K562 (cell line): ENCODE data around the gene CYS1. TPM values are rescaled to one million over a fixed set of nuclear protein-coding genes. Genes with fewer than 3 reads are reported as not detected.

Source experiments
- PTTG1 ChIP-seq: fragments of 450-650 bp; IDR thresholded peaks from 2 replicates; pipeline ENCODE4 v1.6.1; 2016; ENCODE audit warnings: low read depth, mild to moderate bottlenecking, missing genetic modification characterization, missing compliant biosample characterization
- RFX5 ChIP-seq: IDR thresholded peaks from 2 replicates; pipeline ENCODE4 v1.6.1; 2011; ENCODE audit warnings: low read depth, mild to moderate bottlenecking, improper control_type of control experiment, low read length
- RNF219 ChIP-seq: fragments of 250-450 bp; sonication (Bioruptor Pico); IDR thresholded peaks from 2 replicates; pipeline ENCODE4 v1.5.0; 2022; ENCODE audit warnings: mild to moderate bottlenecking
- ZNF75A ChIP-seq: fragments of 450-650 bp; formaldehyde crosslinking; IDR thresholded peaks from 2 replicates; pipeline ENCODE4 v1.4.0; 2020; ENCODE audit warnings: mild to moderate bottlenecking
- polyA plus RNA-seq, 8 experiments: library from polyadenylated mRNA; depleted of rRNA in 4 of 8; stranded (reverse) in 5 of 8; unstranded in 3 of 8; fragments of >200 nt; fragmentation: Nextera tagmentation in 2 of 8; fragmentation: Illumina TruSeq in 1 of 8; extraction: Ambion mirVana in 2 of 8; extraction: Trizol in 1 of 8; gene quantifications; 2 replicates each; pipeline versions ENCODE4 v1.2.1 to v1.2.3, GENCODE V29; 2011 to 2014; ENCODE audit warnings: inconsistent platforms in 1 of 8, missing spikeins in 1 of 8
- total RNA-seq, 7 experiments: library from RNA; depleted of rRNA in 6 of 7; stranded (reverse); fragments of >200 nt in 6 of 7; fragmentation: Illumina TruSeq in 2 of 7; extraction: Trizol in 2 of 7; gene quantifications; 2 replicates each; pipeline versions ENCODE4 v1.2.1 to v1.2.3, GENCODE V29; 2011 to 2021; ENCODE audit warnings: low replicate concordance in 1 of 7
- TF ChIP-seq, protein P1 (sequence below): sonication (generic); formaldehyde crosslinking; IDR thresholded peaks from 2 replicates; pipeline ENCODE4 v1.8.0; 2022; ENCODE audit warnings: mild to moderate bottlenecking, missing genetic modification reagents
- TF ChIP-seq, protein P2 (sequence below), 2 experiments: fragments of 450-650 bp; IDR thresholded peaks; 2 replicates each; pipeline ENCODE4 v1.6.1; 2018; ENCODE audit warnings: mild to moderate bottlenecking in 2 of 2, low read depth in 1 of 2; ENCODE audit not compliant: partially characterized antibody in 2 of 2

CYS1 gene
- total and polyA plus RNA-seq, 9 of the 15 experiments (the other 6 are each of a cell fraction or from before 2014, with no cell fraction given) = 0.11 to 0.13 TPM; not detected in 7

DNA sequence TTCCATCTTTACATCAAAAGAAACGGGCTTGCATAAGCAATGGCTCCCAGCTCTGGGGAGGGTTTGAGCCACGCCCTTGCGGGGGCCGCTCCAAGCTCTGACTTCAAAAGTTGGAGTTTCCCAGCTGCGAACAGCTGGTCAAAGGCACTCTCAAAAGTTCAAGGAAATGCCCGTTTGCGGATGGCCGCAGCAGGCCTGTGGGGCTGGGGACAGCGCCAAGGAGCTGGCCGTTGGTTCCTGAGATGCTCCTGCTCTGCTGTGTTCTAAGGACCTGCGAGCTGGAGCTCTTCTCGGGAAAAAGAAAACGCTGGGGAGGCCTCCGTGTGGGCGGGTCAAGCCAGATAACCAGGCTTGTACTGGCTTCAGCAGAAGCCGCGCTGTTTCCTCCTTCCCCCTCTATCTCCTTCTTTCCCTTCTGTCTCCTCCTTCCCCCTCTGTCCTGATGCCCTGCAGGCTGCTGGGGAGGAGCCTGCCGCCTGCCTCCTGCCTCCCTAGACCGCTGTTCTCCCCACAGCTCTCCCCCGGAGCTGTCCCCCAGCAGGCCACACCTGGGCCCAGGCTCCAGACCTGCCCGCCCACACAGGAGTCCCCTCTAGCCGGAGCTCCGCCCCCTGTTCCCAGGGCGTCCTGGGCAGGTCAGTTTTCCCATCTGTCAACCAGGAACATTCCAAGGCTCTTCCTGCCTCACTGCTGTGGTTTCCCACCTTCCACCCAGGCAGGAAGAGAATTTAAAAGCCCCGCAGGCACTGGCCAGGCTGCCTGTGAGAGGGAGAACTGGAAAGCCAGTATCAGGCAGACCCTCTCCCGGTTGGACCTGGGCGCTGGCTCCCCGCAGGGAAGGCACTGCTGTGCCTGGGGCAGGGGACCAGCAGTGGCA lies 22.7 kb downstream of the CYS1 start (continued):
- TF ChIP-seq, protein P1, sequence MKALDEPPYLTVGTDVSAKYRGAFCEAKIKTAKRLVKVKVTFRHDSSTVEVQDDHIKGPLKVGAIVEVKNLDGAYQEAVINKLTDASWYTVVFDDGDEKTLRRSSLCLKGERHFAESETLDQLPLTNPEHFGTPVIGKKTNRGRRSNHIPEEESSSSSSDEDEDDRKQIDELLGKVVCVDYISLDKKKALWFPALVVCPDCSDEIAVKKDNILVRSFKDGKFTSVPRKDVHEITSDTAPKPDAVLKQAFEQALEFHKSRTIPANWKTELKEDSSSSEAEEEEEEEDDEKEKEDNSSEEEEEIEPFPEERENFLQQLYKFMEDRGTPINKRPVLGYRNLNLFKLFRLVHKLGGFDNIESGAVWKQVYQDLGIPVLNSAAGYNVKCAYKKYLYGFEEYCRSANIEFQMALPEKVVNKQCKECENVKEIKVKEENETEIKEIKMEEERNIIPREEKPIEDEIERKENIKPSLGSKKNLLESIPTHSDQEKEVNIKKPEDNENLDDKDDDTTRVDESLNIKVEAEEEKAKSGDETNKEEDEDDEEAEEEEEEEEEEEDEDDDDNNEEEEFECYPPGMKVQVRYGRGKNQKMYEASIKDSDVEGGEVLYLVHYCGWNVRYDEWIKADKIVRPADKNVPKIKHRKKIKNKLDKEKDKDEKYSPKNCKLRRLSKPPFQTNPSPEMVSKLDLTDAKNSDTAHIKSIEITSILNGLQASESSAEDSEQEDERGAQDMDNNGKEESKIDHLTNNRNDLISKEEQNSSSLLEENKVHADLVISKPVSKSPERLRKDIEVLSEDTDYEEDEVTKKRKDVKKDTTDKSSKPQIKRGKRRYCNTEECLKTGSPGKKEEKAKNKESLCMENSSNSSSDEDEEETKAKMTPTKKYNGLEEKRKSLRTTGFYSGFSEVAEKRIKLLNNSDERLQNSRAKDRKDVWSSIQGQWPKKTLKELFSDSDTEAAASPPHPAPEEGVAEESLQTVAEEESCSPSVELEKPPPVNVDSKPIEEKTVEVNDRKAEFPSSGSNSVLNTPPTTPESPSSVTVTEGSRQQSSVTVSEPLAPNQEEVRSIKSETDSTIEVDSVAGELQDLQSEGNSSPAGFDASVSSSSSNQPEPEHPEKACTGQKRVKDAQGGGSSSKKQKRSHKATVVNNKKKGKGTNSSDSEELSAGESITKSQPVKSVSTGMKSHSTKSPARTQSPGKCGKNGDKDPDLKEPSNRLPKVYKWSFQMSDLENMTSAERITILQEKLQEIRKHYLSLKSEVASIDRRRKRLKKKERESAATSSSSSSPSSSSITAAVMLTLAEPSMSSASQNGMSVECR = peak; percentile 87
- TF ChIP-seq PTTG1 (tag) = no peak
- TF ChIP-seq RFX5 = no peak
- TF ChIP-seq, protein P2, sequence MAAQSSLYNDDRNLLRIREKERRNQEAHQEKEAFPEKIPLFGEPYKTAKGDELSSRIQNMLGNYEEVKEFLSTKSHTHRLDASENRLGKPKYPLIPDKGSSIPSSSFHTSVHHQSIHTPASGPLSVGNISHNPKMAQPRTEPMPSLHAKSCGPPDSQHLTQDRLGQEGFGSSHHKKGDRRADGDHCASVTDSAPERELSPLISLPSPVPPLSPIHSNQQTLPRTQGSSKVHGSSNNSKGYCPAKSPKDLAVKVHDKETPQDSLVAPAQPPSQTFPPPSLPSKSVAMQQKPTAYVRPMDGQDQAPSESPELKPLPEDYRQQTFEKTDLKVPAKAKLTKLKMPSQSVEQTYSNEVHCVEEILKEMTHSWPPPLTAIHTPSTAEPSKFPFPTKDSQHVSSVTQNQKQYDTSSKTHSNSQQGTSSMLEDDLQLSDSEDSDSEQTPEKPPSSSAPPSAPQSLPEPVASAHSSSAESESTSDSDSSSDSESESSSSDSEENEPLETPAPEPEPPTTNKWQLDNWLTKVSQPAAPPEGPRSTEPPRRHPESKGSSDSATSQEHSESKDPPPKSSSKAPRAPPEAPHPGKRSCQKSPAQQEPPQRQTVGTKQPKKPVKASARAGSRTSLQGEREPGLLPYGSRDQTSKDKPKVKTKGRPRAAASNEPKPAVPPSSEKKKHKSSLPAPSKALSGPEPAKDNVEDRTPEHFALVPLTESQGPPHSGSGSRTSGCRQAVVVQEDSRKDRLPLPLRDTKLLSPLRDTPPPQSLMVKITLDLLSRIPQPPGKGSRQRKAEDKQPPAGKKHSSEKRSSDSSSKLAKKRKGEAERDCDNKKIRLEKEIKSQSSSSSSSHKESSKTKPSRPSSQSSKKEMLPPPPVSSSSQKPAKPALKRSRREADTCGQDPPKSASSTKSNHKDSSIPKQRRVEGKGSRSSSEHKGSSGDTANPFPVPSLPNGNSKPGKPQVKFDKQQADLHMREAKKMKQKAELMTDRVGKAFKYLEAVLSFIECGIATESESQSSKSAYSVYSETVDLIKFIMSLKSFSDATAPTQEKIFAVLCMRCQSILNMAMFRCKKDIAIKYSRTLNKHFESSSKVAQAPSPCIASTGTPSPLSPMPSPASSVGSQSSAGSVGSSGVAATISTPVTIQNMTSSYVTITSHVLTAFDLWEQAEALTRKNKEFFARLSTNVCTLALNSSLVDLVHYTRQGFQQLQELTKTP (IDR thresholded peaks at IDR 0.05; ENCODE audit: low read depth in 1 of 2, partially characterized antibody in 2 of 2) = no peak
- TF ChIP-seq RNF219 (CRISPR knock-in tag) = no peak
- no peak for TF ChIP-seq ZNF75A (CRISPR knock-in tag)
